Lower lobe of right lung (tissue), 2 donors: Measurements from ENCODE around the gene JAG1. TPM values are rescaled to one million over a fixed set of nuclear protein-coding genes. Genes with fewer than 3 reads are reported as not detected.
A peak's percentile ranks its signal among the peaks of the same experiment; 100 is the strongest.
"Not testable (repeated sequence)": the region's sequence is repeated elsewhere in the genome, so short reads cannot be mapped to it uniquely, and the experiment has no call there.

Source experiments
- ATAC-seq, 2 donors: fragments of 200-7000 bp; cut with Tn5 transposase; one replicate each; pipeline ENCODE4 v1.9.1; 2020 to 2022; ENCODE audit warnings: mild to moderate bottlenecking in 2 of 2, moderate library complexity in 2 of 2
- DNase-seq: peaks from one replicate; pipeline ENCODE4 v3.0.0-alpha.2; 2020
- H3K27ac ChIP-seq: fragments of 200-600 bp; one replicate; pipeline ENCODE4 v1.8.0; 2022
- H3K27me3 ChIP-seq: fragments of 200-600 bp; one replicate; pipeline ENCODE4 v1.8.0; 2022; ENCODE audit warnings: low read depth
- H3K36me3 ChIP-seq: fragments of 200-600 bp; one replicate; pipeline ENCODE4 v1.8.0; 2022; ENCODE audit warnings: mild to moderate bottlenecking
- H3K4me1 ChIP-seq: fragments of 200-600 bp; one replicate; pipeline ENCODE4 v1.8.0; 2022
- H3K4me3 ChIP-seq: fragments of 200-600 bp; one replicate; pipeline ENCODE4 v1.8.0; 2022; ENCODE audit warnings: mild to moderate bottlenecking
- H3K9me3 ChIP-seq: fragments of 200-600 bp; one replicate; pipeline ENCODE4 v1.8.0; 2022
- intact Hi-C: fragments of 100-400 bp; cut with DNase I; formaldehyde crosslinking; loops from one replicate; pipeline ENCODE4 v1.11.0; 2022
- microRNA-seq: library from miRNA; unstranded; fragments of <30 nt; microRNA quantifications from one replicate; pipeline ENCODE4 v1.2.0, GENCODE V29; 2020; ENCODE audit warnings: borderline number of aligned reads
- total RNA-seq: library from RNA; stranded (reverse); fragmentation: NEBNext Ultra II Directional; extraction: Animal tissue kit (Norgen Biotek cat#: 25700); gene quantifications from one replicate; pipeline ENCODE4 v1.2.1, GENCODE V29; 2021
- TF ChIP-seq, protein P1 (sequence below): fragments of 200-600 bp; IDR thresholded peaks from one replicate; pipeline ENCODE4 v1.8.0; 2022; ENCODE audit warnings: antibody characterized with exemption, mild to moderate bottlenecking
- donor health status: DM: no; HTN: yes; CAD: no; lungs with severe emphysema.

The JAG1 gene
- total RNA-seq, 1 donor from 2014 or later, result 60.1 TPM

DNA sequence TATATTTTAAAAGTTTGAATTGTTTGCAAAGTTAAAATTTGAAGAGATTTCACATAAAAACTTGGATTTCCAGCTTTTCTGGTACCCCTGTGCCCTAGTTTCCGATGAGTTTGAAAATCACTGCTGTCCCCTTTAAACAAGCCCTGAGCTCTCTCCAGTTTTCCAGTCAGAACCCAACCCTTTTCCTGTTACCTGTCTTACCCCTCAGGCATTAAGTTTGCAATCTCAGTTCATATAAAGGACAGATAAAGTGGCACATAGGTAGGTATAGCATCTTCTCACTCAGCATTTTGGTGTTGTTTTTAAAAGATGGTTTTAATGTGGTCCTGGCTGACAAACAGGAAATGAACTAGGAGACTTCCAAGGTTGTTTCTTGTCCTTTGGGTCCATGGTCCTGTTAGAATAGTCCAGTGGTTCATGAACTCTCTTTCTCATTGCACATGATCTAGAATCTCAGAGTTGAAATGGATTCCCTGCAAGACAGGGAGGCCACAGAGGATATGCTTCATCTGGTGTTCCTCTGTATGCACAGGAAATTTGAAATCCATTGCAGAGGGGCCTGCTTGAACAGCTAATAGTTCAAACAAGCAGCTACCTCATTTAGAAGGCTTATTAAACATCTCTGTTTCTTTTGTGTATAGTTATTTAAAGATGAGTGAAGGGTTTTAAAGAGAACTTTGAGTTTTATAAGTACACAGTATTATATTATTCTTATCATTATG is 82.7 kb downstream of the JAG1 start:
- H3K9me3 ChIP-seq, result no peaks in the 10 kb centered on the region
- TF ChIP-seq, protein P1, sequence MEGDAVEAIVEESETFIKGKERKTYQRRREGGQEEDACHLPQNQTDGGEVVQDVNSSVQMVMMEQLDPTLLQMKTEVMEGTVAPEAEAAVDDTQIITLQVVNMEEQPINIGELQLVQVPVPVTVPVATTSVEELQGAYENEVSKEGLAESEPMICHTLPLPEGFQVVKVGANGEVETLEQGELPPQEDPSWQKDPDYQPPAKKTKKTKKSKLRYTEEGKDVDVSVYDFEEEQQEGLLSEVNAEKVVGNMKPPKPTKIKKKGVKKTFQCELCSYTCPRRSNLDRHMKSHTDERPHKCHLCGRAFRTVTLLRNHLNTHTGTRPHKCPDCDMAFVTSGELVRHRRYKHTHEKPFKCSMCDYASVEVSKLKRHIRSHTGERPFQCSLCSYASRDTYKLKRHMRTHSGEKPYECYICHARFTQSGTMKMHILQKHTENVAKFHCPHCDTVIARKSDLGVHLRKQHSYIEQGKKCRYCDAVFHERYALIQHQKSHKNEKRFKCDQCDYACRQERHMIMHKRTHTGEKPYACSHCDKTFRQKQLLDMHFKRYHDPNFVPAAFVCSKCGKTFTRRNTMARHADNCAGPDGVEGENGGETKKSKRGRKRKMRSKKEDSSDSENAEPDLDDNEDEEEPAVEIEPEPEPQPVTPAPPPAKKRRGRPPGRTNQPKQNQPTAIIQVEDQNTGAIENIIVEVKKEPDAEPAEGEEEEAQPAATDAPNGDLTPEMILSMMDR, result no peak
- ATAC-seq (no peak), DNase-seq (no peak)
- H3K4me1 ChIP-seq, result peaks cover 15% of the 10 kb centered on the region
- H3K27ac ChIP-seq, result no peak overlapping the region
- no peaks in the 10 kb centered on the region for H3K27me3 ChIP-seq
- intact Hi-C loops, result no loop called here
- no peak overlapping the region for H3K4me3 ChIP-seq
- no peaks in the 10 kb centered on the region for H3K36me3 ChIP-seq

- H3K4me1 ChIP-seq, result peaks cover 15% of the 10 kb centered on the region
- H3K27ac ChIP-seq, H3K4me3 ChIP-seq, H3K9me3 ChIP-seq, H3K27me3 ChIP-seq, H3K36me3 ChIP-seq, intact Hi-C loops, DNase-seq: not testable (repeated sequence)
- peak in 1 of 2 donors; percentile 51 for ATAC-seq
These were observed 83.4 kb downstream of the JAG1 start for GRCh38 chr20:10590446-10590845.

Small RNAs within 50 kb of the gene (microRNA-seq; reads per million reads assigned to microRNA genes)
- gene MIR6870, result not detected

Other genes with a start within 250 kb of the JAG1 start
- gene MKKS, start 239.8 kb downstream of the JAG1 start, total RNA-seq, result 16.8 TPM
- gene SLX4IP, start 238.7 kb downstream of the JAG1 start, total RNA-seq, result 5.8 TPM